Cardiac septum (tissue), 1 donor: ENCODE data around the gene MAPRE2. TPM values are rescaled to one million over a fixed set of nuclear protein-coding genes. Genes with fewer than 3 reads are reported as not detected.
"Not testable (repeated sequence)": the region's sequence is repeated elsewhere in the genome, so short reads cannot be mapped to it uniquely, and the experiment has no call there.

Source experiments
- DNase-seq: peaks from one replicate; pipeline ENCODE4 v3.0.0-alpha.2; 2020; ENCODE audit warnings: low spot score
- intact Hi-C: fragments of 100-400 bp; cut with DNase I; formaldehyde crosslinking; loops from one replicate; pipeline ENCODE4 v1.14.0; 2022
- total RNA-seq: library from RNA; stranded (reverse); fragmentation: NEBNext Ultra II Directional; extraction: Animal tissue kit (Norgen Biotek cat#: 25700); gene quantifications from one replicate; pipeline ENCODE4 v1.2.1, GENCODE V29; 2021
- donor health status: DM: no; HTN: no; CAD: no.

MAPRE2 gene
- total RNA-seq, 1 donor from 2014 or later: 164 TPM

GRCh38 chr18:35084494-35085449, 43.6 kb downstream of the MAPRE2 start:
- DNase-seq: no peak
- intact Hi-C loops: no loop called here

- intact Hi-C loops: no loop called here
Observed at GRCh38 chr18:35085450-35086380, 44.5 kb downstream of the MAPRE2 start.

GRCh38 chr18:35086704-35087103, 45.5 kb downstream of the MAPRE2 start:
- no peak for DNase-seq

More at GRCh38 chr18:35085450-35086380, 44.5 kb downstream of the MAPRE2 start:
- no peak for DNase-seq

GRCh38 chr18:35087726-35088125, 46.5 kb downstream of the MAPRE2 start:
- intact Hi-C loops: no loop called here

More at GRCh38 chr18:35086704-35087103, 45.5 kb downstream of the MAPRE2 start:
- intact Hi-C loops: no loop called here

GRCh38 chr18:35088921-35089320, 47.7 kb downstream of the MAPRE2 start:
- intact Hi-C loops: no loop called here
- DNase-seq: no peak

More at GRCh38 chr18:35087726-35088125, 46.5 kb downstream of the MAPRE2 start:
- no peak for DNase-seq

- intact Hi-C loops: no loop called here
- DNase-seq: no peak
Observed at GRCh38 chr18:35089382-35089781, 48.2 kb downstream of the MAPRE2 start.

- intact Hi-C loops: no loop called here
- no peak for DNase-seq
Observed at GRCh38 chr18:35089891-35090550, 48.8 kb downstream of the MAPRE2 start.

- intact Hi-C loops: no loop called here
- DNase-seq: no peak
Observed at GRCh38 chr18:35091841-35092240, 50.6 kb downstream of the MAPRE2 start.

GRCh38 chr18:35095983-35096676, 54.9 kb downstream of the MAPRE2 start:
- intact Hi-C loops: no loop called here
- DNase-seq: no peak

GRCh38 chr18:35096677-35097011, 55.4 kb downstream of the MAPRE2 start:
- DNase-seq: no peak
- intact Hi-C loops: no loop called here

- intact Hi-C loops: no loop called here
- no peak for DNase-seq
Observed at GRCh38 chr18:35097195-35097594, 56.0 kb downstream of the MAPRE2 start.

GRCh38 chr18:35097763-35098162, 56.5 kb downstream of the MAPRE2 start:
- DNase-seq: no peak
- intact Hi-C loops: no loop called here

- intact Hi-C loops: no loop called here
Observed at GRCh38 chr18:35099911-35100310, 58.7 kb downstream of the MAPRE2 start.

GRCh38 chr18:35104391-35105051, 63.3 kb downstream of the MAPRE2 start:
- intact Hi-C loops: no loop called here
- no peak for DNase-seq

More at GRCh38 chr18:35099911-35100310, 58.7 kb downstream of the MAPRE2 start:
- DNase-seq: no peak

GRCh38 chr18:35106013-35106844, 65.0 kb downstream of the MAPRE2 start:
- intact Hi-C loops: no loop called here
- no peak for DNase-seq

GRCh38 chr18:35106845-35107148, 65.6 kb downstream of the MAPRE2 start:
- no peak for DNase-seq
- intact Hi-C loops: no loop called here

GRCh38 chr18:35107216-35107615, 66.0 kb downstream of the MAPRE2 start:
- intact Hi-C loops: no loop called here

GRCh38 chr18:35108088-35108487, 66.9 kb downstream of the MAPRE2 start:
- intact Hi-C loops, DNase-seq: not testable (repeated sequence)

More at GRCh38 chr18:35107216-35107615, 66.0 kb downstream of the MAPRE2 start:
- no peak for DNase-seq
